Loucy (cell line): Measurements from ENCODE around the gene PSG4.
"Not testable (repeated sequence)": the region's sequence is repeated elsewhere in the genome, so short reads cannot be mapped to it uniquely, and the experiment has no call there.

Source experiments
- H2AFZ ChIP-seq: fragments of 200-600 bp; sonication (generic); 2 replicates; pipeline ENCODE4 v1.6.0; 2016; ENCODE audit warnings: antibody characterized with exemption, mild to moderate bottlenecking, low read length, moderate library complexity
- H3F3A ChIP-seq: fragments of 200-600 bp; 2 replicates; pipeline ENCODE4 v1.6.0; 2016; ENCODE audit warnings: antibody characterized with exemption, low read depth, mild to moderate bottlenecking
- H3K27me3 ChIP-seq: fragments of 200-600 bp; sonication (generic); 2 replicates; pipeline ENCODE4 v1.6.1; 2014; ENCODE audit warnings: low read length, mild to moderate bottlenecking; ENCODE audit not compliant: insufficient read depth, poor library complexity, severe bottlenecking
- H3K36me3 ChIP-seq: fragments of 200-600 bp; sonication (generic); 2 replicates; pipeline ENCODE4 v1.6.1; 2016; ENCODE audit warnings: low read length; ENCODE audit not compliant: insufficient read depth
- H3K4me1 ChIP-seq: fragments of 200-600 bp; sonication (generic); 2 replicates; pipeline ENCODE4 v1.5.1; 2014; ENCODE audit warnings: low read length, mild to moderate bottlenecking; ENCODE audit not compliant: insufficient read depth, poor library complexity, severe bottlenecking
- H3K4me2 ChIP-seq: fragments of 200-600 bp; sonication (generic); 2 replicates; pipeline ENCODE4 v1.6.0; 2014; ENCODE audit warnings: antibody characterized with exemption, low read length, low read depth, mild to moderate bottlenecking; ENCODE audit not compliant: poor library complexity, severe bottlenecking
- H3K4me3 ChIP-seq: fragments of 200-600 bp; sonication (generic); 2 replicates; pipeline ENCODE4 v1.5.1; 2014; ENCODE audit warnings: low read length, mild to moderate bottlenecking, mixed read lengths; ENCODE audit not compliant: poor library complexity, severe bottlenecking
- H3K79me2 ChIP-seq: fragments of 200-600 bp; sonication (generic); 2 replicates; pipeline ENCODE4 v1.6.1; 2014; ENCODE audit warnings: low read length; ENCODE audit not compliant: insufficient read depth
- H3K9ac ChIP-seq: fragments of 200-600 bp; sonication (generic); 2 replicates; pipeline ENCODE4 v1.6.0; 2014; ENCODE audit warnings: mild to moderate bottlenecking, low read depth, low read length, moderate library complexity; ENCODE audit not compliant: poor library complexity, severe bottlenecking
- H3K9me2 ChIP-seq: fragments of 200-600 bp; sonication (generic); replicated peaks from 2 replicates; pipeline ENCODE4 v1.6.1; 2016; ENCODE audit warnings: low read depth, low read length, mixed read lengths
- H3K9me3 ChIP-seq: fragments of 200-600 bp; sonication (generic); 2 replicates; pipeline ENCODE4 v1.6.1; 2014; ENCODE audit warnings: mild to moderate bottlenecking, antibody characterized with exemption, low read length, low read depth; ENCODE audit not compliant: insufficient read depth
- H4K20me1 ChIP-seq: fragments of 200-600 bp; sonication (generic); 2 replicates; pipeline ENCODE4 v1.6.0; 2014; ENCODE audit warnings: antibody characterized with exemption, low read length, mild to moderate bottlenecking; ENCODE audit not compliant: insufficient read depth, poor library complexity, severe bottlenecking
- TF ChIP-seq, protein P1 (sequence below): fragments of 200-600 bp; sonication (generic); conservative IDR thresholded peaks from 2 replicates; pipeline ENCODE4 v1.5.1; 2014; ENCODE audit warnings: mild to moderate bottlenecking, antibody characterized with exemption, low read length

The PSG4 gene

DNA sequence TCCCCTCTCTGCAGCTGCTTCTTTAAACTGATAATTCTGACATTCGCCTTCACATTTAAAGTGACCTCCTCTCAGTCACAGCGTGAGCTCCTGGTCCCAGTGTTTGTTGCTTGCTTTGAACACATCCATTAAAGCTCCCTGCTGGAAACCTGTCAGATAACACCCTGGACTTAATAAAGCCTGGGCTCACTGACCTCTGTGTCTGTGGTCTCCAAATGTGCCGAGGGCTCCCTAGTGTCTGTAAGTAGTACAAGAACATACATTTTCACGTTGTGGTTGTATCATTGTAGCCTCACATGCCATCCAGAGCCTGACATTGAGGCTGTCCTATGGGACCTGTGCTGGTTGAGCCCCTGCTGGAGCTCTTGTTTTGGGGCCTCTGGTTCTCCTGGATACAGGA is 2.6 kb upstream of the PSG4 start:
- H3K27me3 ChIP-seq: no peaks in the 10 kb centered on the region
- H3K4me3 ChIP-seq: no peak overlapping the region
- no peaks in the 10 kb centered on the region for H3K9me3 ChIP-seq
- H3F3A ChIP-seq: no peaks in the 10 kb centered on the region
- no peaks in the 10 kb centered on the region for H4K20me1 ChIP-seq
- no peaks in the 10 kb centered on the region for H3K79me2 ChIP-seq
- H3K36me3 ChIP-seq: no peaks in the 10 kb centered on the region
- no peak overlapping the region for H3K9ac ChIP-seq
- no peaks in the 10 kb centered on the region for H3K9me2 ChIP-seq
- no peak overlapping the region for H2AFZ ChIP-seq
- no peaks in the 10 kb centered on the region for H3K4me1 ChIP-seq
- H3K4me2 ChIP-seq: no peak overlapping the region
- TF ChIP-seq, protein P1, sequence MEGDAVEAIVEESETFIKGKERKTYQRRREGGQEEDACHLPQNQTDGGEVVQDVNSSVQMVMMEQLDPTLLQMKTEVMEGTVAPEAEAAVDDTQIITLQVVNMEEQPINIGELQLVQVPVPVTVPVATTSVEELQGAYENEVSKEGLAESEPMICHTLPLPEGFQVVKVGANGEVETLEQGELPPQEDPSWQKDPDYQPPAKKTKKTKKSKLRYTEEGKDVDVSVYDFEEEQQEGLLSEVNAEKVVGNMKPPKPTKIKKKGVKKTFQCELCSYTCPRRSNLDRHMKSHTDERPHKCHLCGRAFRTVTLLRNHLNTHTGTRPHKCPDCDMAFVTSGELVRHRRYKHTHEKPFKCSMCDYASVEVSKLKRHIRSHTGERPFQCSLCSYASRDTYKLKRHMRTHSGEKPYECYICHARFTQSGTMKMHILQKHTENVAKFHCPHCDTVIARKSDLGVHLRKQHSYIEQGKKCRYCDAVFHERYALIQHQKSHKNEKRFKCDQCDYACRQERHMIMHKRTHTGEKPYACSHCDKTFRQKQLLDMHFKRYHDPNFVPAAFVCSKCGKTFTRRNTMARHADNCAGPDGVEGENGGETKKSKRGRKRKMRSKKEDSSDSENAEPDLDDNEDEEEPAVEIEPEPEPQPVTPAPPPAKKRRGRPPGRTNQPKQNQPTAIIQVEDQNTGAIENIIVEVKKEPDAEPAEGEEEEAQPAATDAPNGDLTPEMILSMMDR: no peak

DNA sequence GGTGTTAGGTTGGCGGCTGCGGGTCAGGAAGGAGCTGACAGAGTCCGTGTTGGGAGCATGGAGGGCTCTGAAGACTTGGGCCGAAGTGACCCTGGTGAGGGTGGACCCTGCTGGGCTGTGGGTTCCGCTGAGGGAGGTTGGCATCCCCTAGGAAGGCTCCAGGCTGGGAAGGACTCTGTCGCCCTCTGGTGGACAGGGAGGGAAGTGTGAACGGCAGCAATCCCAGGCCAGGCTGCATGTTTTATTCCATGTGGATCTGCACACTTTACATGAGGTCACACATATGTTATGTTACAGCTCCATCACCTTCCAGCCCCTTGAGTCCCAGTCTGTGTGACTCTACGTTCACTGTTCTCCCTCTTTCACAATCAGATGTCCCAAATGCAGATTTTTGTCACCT is 1.7 kb upstream of the PSG4 start:
- H4K20me1 ChIP-seq, H3K9ac ChIP-seq, H2AFZ ChIP-seq, H3K9me2 ChIP-seq, H3K4me3 ChIP-seq, H3K4me2 ChIP-seq, H3F3A ChIP-seq, H3K4me1 ChIP-seq, H3K9me3 ChIP-seq, H3K79me2 ChIP-seq, H3K36me3 ChIP-seq, H3K27me3 ChIP-seq: not testable (repeated sequence)
- TF ChIP-seq, protein P1: peak; percentile 46

DNA sequence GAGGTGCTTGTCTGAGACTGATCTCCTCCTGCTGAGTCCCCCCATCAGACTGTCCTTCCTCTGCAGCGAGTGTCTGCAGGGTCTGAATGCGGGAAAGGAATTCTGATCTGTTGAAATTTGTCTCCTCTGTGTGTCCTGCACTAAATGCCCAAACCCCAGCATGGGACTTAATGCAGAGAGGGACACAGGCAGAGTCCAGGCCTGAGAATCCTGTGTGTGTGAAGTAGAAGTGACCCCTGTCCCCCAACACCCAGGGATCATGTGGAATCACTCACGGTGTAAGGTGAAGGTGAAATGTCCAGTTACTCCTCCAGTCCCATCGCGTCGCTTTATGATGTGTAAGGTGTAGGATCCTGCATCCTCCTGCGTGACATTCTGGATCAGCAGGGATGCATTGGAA is 1.8 kb downstream of the PSG4 start:
- not testable (repeated sequence) for H3K9me3 ChIP-seq, H3K9ac ChIP-seq, H3K79me2 ChIP-seq, H2AFZ ChIP-seq, H3K27me3 ChIP-seq, H4K20me1 ChIP-seq, H3K36me3 ChIP-seq, H3K9me2 ChIP-seq, H3K4me3 ChIP-seq, H3F3A ChIP-seq, H3K4me2 ChIP-seq, H3K4me1 ChIP-seq

- H3K4me2 ChIP-seq, H3K9me2 ChIP-seq, H3K79me2 ChIP-seq, H3K4me1 ChIP-seq, H3K9me3 ChIP-seq, H3K9ac ChIP-seq, H3F3A ChIP-seq, H3K36me3 ChIP-seq, H3K4me3 ChIP-seq, H3K27me3 ChIP-seq, H2AFZ ChIP-seq, H4K20me1 ChIP-seq: not testable (repeated sequence)
Observed at GRCh38 chr19:43201891-43202290, 3.5 kb downstream of the PSG4 start.

GRCh38 chr19:43201337-43201801 is 4.1 kb downstream of the PSG4 start:
- H3K4me2 ChIP-seq, H3K36me3 ChIP-seq, H3K9me2 ChIP-seq, H3K9ac ChIP-seq, H3K79me2 ChIP-seq, H3K4me1 ChIP-seq, H3K4me3 ChIP-seq, H4K20me1 ChIP-seq, H2AFZ ChIP-seq, H3K27me3 ChIP-seq, H3F3A ChIP-seq, H3K9me3 ChIP-seq: not testable (repeated sequence)
